NCI-H526 (cell line): ENCODE measurements around the gene GABRB1.
"Not testable (repeated sequence)": the region's sequence is repeated elsewhere in the genome, so short reads cannot be mapped to it uniquely, and the experiment has no call there.

Source experiments
- DNase-seq, 2 experiments: peaks; one replicate each; lab custom pipeline; 2025; lab: John Stamatoyannopoulos, UW

GABRB1 gene

DNA sequence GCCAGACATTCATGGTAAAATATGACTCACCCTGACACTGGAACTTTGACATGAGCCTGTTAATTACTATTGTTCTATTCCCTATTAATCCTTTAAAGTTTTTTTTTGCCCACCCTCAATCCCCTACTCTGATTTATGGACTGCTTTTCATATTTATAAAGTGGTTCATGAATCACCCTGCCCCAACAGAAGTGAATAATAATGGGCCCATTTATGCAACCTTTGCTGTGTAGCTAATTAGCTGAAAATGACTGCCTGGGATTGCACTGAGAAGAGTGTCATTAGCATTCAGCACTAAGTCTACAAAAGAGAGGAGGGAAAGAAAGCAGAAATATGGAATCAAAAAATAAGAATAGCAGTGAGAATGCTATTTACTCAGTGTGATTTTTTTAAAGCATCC, 277.8 kb downstream of the GABRB1 start:
- DNase-seq: no peak

DNA sequence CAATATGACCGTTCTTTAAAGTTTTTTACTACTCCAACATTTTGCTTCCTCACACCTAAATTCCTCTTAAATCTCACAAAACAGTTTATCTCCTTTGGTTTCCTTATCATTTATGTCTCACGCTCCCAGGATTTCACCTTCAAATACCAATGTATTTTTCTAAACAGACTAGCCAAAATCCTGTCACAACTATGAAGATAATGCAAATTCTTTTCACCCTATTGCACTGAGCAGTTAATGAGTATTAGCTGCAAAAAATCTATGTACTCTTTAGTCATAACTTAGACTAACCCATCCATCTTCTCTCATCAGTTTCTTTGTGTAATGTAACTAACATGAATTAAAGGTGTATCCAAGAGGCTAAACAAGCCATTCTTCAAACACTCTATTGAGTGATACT, 280.8 kb downstream of the GABRB1 start:
- DNase-seq: no peak

DNA sequence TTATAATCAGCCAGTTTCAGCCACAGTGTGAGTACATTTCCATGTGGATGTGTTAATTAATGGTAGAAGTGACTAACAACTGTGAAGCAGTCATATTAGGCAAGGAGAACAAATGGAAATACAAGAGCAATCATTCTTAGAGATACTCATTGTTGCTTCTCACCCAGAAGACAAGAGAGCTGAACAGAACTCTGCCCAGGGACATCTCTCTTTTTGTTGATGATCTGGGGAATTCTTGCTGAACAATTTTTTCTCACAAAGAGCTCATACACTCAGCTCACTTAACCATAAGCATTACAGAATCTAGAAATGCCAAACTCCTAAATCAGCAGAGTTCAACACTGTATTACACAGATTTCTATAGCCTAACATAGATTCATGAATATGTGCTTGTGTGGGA, 282.0 kb downstream of the GABRB1 start:
- DNase-seq: no peak

DNA sequence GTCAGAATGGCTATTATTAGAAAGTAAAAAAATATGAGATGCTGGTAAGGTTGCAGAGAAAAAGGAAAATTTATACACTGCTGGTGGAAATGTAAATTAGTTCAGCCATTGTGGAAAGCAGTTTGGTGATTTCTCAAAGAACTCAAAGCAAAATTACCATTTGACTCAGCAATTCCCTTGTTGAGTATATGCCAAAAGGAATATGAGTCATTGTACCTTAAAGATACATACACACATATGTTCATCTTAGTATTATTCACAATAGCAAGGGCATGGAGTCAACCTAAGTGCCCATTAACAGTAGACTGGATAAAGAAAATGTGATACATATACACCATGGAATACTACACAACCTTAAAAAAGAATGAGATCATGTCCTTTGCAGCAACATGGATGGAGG, 284.0 kb downstream of the GABRB1 start:
- DNase-seq: no peak

DNA sequence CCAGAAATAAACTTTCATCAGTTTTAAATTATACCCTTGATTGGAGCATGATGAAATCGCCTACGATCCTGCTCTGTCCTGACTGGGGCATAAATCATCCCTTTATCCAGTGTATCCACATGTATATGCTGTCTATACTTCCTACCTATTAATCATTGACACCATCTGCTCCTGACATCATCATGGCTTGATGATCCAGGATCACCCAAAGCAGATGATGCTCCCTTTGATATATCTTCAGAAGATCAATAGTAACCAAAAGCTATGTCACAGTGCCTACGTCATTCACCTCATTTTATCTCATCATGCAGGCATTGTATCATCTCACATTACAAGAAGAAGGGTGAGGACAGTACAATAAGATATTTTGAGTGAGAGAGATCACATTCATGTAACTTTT, 294.7 kb downstream of the GABRB1 start:
- no peak for DNase-seq

DNA sequence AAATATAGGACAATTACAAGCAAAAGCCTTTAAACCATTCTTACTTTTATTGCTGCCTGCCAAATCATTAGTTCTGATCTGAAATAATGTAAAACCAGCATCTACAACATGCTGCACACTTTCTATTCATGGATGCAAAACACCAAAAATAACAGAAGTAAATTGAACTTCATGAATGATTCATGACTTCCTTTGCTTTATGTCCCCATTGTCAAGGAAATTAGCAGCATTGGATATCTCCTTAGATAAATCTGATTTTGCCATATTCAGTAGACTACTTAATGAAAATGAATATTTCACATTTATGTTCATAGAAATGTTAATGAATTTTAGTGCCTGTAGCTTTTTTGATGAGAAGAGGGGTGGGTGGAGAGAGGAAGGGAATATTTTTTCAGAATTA, 299.5 kb downstream of the GABRB1 start:
- DNase-seq: no peak

DNA sequence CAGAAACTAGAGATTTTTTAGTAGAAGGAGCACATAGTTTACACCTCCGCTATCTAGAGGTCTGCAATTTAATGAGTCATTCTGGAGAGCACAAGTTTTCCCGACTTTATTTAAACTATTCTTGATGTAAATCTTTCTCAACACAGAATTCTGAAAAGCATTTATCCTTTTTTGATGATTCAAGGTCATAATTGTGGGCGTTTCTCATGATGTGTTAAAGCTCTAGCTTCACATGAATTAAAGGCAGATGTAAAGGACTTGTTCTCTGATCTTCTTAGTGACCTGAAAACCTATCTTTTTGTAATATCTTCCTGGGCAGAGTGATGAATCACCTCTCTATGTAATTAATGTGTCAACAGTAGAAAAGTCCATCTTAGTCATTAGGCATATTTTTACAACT, 303.3 kb downstream of the GABRB1 start:
- DNase-seq: no peak

DNA sequence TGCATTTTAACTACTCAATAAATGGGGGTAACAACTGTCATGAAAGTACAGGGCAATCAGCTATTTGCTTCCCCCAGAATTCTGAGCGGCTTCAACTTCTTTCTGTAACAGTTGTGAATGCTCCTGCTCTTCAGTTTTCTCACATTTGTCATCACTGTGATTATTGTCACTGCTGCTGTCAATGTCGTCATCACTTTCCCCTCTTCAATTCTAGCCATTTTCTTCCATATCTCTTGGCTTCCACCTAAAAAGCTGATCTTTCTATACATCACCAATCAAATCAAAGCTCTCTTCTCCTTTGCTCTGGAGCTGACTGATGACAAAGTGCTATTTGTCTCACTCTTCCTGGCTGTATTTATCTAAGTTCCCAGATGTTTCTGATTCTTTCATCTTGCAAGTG, 306.5 kb downstream of the GABRB1 start:
- no peak for DNase-seq

DNA sequence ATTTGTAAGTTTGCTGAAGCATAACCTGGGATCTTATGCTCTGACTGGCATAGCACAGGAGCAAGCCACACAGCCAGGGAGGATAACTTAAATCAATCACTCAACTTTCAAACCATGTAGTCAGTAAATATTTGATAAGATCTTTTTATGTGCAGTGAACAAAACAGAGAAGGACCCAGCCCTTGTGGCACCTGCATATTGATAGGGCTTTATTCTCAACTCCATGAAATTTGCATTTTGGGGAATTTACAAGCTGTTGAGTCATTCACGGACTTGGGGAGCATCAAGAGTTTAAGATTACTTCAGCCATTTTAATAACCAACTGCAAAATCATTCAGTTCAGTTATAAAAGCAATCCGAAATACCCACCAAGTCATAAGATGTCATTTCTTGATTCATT, 309.5 kb downstream of the GABRB1 start:
- peak; percentile 28 to 39 for DNase-seq

DNA sequence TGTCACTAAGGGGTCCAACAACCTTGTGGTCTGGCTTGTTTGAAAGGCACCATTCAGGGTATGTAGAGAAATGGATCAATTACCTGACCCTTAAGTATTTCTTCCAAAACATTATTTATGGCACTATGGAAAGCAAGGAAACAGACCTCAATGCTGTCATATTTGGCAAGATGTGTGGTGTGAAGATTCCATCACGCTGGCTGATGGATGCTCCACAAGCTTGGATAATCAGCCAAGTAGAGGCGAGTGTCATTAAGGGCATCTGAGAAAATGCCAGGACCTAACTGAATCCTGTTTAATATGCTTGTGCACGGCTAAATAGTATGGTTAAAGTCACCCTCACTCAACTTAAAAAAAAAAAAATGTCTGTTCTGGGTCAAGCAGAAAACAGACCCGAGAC, 311.4 kb downstream of the GABRB1 start:
- DNase-seq: no peak

DNA sequence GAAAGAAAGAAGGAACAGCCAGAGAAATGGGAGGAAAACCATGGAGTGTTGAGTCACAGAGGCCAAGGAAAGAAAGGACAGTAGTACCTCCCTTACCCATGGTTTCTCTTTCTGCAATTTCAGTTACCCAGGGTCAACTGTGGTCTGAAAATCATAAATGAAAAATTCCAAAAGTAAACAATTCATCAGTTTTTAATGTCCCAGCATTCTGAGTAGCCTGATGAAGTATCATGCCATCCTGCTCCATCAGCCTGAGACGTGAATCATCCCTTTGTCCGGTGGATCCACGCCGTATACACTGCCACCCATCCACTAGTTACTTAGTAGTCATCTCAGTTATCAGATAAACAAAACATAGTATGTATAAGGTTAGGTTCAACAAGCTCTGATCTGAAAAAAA, 318.0 kb downstream of the GABRB1 start:
- no peak for DNase-seq

DNA sequence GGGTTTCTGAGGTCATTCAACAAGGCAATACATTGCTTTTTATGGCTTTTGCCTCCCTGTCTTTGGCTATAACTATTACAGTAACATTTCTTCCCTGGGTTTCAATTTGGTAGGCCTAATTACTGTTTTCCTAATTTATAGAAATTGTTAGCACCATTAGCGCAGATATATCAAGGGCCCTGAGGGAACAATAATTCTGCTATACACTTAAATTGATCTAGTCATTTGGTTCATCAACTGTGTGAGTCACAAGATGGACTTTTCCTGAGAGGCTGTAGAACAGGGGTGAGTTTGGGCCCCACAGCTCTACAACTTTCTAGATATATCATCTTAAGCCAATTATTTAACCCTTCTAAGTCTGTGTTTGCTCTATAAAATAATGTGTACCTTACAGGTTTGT, 324.2 kb downstream of the GABRB1 start:
- DNase-seq: no peak

DNA sequence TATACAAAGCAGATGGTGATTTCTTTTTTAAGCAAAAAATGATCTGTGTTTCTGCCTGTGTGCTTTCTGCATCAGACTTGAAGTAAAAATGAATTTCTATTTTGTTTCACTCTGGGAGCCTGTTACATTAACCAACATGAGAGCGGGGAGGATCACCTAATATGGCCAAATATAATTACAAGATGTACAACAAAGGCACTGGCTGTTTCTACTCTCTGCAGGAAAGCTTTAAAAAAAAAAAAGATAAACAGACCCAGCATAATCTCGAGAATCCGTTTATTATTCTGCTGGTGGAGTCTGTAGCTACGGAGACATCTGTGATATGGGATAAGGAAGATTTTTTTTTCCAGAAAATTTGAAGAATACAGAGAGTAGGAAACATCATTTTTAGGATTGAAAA, 328.5 kb downstream of the GABRB1 start:
- no peak for DNase-seq

DNA sequence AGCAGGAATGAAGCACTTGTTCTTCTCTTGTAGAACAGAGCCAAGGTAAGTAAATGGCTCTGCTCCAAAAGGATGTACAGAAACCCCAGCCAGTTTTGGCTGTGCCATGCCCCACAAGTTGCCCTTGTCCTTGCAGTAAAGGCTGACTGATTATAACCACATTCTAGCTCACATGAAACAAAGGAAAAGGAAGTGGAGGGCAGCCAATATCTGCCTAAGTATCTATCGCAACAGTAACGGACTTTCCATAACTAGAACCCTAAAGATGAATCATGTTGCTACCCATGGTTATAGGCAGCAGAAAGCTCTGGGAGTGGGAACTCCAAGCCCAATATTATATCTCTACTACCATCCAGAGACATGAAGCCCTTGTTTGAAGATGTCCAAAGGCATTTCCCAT, 336.4 kb downstream of the GABRB1 start:
- DNase-seq: no peak

DNA sequence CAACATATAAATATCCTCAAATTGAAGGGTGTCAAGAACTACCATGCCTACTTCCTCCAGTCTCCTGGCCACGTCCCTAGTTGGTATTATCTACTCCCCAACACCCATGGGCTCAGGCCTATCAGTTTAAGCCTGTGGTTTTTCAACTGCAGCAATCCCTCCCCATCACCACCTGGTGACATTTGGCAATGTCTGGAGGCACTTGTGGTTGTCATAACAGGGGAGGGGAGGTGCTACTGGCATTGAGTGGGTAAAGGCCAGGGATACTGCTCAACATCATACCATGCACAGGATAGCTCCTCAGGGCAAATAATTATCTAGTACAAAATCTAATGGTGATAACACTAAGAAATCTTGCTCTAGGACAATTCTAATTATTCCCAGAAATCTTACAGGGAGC, 336.8 kb downstream of the GABRB1 start:
- no peak for DNase-seq

DNA sequence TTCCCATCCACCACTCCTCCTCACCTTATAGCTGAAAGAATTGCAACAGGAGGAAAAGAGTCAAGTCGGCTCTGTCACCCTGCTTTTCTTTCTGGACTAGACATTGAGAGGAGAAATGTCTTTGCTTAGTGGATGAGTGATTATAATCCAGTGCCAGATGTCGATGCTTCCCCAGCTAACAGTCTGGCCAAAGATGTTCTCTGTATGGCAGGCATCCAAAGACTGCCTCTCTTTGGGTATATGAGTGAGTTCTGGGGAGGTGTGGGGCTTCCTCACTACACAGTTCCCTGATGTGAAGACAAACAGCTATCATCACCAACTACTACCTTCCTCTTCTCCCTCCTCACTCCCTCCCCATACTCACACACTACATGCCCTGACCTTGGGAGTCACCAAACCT, 341.2 kb downstream of the GABRB1 start:
- no peak for DNase-seq

DNA sequence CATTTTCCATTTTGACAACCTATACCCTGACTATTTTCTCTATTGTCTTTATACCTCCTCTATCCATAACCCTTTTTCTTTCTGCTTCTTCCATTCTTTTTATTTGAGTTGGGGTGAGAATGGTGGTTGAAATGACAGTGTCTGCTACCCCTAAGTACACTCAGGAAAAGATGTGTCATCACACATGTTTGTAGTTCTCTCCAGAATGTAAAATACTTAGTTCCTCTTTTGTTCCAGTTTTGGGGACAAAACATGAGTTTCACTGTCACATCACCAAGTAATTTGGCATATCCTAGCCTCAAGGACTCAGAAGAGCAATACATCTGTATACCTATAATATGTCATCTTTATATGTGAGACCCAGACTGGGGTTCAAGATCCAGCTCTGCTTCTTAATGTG, 341.8 kb downstream of the GABRB1 start:
- no peak for DNase-seq

DNA sequence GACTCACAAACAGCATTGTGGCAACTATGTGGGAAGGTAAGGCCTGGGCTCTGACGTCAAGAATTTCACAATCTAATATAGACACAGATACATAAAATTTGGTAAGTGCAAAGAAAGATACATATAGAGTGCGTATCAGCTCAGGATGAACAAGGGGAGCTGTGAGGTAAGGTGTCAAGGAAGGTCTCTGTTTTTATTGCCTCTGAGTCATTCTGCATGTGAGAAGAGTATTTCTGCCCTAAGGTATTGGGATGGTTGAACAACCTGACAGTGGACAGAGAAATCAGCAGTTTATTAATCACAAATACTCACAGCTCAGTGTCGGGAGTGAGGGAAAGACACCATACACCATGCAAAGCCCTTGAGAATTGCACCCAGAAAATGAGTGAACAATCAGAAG, 342.3 kb downstream of the GABRB1 start:
- DNase-seq: no peak

DNA sequence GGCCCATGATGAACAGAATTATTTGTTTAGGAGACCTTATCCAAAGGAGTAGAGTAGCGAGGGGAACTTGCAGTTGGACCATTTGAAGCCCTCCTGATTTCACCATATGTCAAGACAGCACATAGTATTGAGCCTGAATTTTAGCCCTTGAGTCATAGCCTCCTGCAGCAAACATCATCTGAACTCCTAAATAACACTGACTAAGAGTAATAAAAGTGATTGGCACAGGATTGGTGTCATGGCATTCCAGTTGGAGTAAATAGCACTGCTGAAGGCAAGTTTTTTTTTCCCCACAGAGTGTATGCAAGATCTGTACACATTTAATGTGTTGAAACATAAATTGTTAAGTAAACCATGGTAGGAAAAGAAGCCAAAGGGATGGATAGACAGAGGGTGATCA, 343.1 kb downstream of the GABRB1 start:
- DNase-seq: no peak

DNA sequence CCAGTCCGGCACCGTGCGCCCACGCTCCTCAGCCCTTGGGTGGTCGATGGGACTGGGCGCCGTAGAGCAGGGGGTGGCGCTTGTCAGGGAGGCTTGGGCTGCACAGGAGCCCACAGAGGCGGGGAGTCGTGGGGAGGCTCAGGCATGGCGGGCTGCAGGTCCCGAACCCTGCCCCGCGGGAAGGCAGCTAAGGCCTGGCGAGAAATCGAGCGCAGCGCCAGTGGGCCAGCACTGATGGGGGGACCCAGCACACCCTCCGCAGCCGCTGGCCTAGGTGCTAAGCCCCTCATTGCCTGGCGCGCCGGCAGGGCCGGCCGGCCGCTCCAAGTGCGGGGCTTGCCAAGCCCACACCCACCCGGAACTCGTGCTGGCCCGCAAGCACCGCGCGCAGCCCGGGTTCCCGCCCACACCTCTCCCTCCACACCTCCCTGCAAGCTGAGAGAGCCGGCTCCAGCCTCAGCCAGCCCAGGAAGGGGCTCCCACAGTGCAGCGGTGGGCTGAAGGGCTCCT, 346.7 kb downstream of the GABRB1 start:
- not testable (repeated sequence) for DNase-seq

DNA sequence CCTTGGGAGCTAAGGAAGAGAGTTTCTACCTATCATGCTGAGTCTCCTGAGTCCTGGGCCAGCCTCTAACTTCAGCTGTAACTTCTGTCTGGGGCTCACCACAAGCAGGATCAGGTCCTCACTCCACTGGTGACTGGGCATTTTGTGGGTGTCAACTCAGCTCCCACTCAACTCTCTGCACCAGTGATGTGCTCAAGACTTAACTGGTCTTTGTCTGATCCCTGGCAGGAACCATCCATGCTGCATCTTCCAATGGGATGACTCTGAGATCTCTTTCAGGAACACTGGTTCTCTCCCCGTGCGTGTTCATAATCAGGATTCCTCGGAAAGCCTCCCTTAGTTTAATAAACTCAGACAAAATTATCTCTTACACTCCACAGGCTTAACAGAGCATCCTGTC, 349.8 kb downstream of the GABRB1 start:
- DNase-seq: no peak

DNA sequence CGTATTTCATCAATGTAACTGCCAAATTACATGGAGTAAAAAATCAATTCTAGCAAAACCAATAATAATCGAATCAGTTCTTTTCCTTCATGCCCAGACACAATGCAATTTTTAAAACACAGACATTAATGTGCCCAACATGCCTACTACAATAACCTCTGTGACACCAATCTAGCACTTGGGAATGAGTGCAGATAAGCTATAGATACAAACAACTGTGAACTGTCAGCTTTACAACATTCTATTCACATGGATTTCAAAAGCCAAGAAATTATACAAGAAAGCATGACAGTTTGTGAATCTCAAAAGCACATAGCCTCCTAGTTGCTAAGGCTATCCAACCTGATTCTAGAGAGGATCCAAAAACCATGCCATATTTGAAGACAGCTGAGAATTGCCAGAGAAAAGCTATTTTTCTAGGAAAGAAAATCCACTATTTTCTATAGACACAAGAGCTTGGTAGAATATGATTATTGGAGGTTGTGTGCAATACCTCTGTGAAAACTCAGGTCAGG, 351.5 kb downstream of the GABRB1 start:
- no peak for DNase-seq

DNA sequence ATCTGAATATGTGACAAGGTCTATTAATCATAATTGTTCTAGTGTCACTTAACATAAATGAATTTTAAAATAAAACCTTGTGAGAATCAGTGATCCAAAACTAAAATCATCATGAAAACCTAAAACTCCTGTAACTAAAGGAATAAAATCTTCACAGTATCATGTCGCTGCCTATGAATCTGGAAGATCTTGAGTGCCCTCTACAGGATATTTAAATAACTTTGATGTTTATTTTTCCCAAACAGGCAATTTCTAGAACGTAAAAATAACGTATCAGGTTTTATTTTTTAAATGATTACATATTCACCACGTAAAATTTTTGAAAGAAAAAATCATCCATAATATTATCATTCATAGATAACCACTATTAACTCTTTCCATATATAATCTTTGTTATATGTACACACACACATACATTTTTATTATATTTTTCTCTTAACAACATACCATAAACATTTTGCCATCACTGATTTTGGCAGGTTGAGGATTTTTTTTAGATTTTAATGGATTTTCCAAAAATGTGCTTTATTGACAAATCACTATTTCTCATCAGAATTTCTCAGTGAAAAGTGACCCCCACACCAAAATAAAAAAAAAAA, 352.6 kb downstream of the GABRB1 start:
- peak in 1 of 2 experiments; percentile 49 for DNase-seq

DNA sequence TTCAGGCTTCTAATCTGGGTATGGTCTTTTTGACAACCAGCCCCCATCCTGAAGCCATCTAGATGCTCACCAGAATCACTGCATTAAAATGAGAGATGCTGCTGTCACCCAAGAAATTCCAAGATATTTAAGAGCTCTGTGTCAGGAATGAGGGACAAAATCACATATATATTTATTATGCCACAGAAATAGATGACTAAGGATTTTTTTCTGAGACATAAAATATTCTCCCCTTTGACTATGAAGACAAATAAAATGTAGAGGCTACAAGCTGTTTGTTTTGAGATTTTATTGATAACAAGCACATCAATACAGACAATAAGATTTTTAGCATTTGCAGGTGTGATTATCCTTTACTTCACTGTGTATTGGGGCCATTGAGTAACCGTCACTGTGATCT, 354.8 kb downstream of the GABRB1 start:
- DNase-seq: no peak
